Fibroblast of villous mesenchyme (primary cell): ENCODE measurements around the gene HCLS1. TPM values are rescaled to one million over a fixed set of nuclear protein-coding genes. Genes with fewer than 3 reads are reported as not detected.
"Not testable (repeated sequence)": the region's sequence is repeated elsewhere in the genome, so short reads cannot be mapped to it uniquely, and the experiment has no call there.

Source experiments
- DNase-seq: peaks from one replicate; pipeline ENCODE4 v3.0.0-alpha.2; 2010; ENCODE audit warnings: low read depth
- H3K4me3 ChIP-seq: 2 replicates; pipeline ENCODE4 v1.5.1; 2011; ENCODE audit warnings: low read depth, mild to moderate bottlenecking, low read length
- total RNA-seq: library from RNA; depleted of rRNA; stranded (reverse); fragments of >200 nt; gene quantifications from 2 replicates; pipeline ENCODE4 v1.2.3, GENCODE V29; 2012
- TF ChIP-seq, protein P1 (sequence below): IDR thresholded peaks from 2 replicates; pipeline ENCODE4 v1.5.1; 2012; ENCODE audit warnings: low read depth, mild to moderate bottlenecking, low read length; ENCODE audit not compliant: insufficient read depth

HCLS1 gene
- total RNA-seq, 1 donor = 0.86 TPM

DNA sequence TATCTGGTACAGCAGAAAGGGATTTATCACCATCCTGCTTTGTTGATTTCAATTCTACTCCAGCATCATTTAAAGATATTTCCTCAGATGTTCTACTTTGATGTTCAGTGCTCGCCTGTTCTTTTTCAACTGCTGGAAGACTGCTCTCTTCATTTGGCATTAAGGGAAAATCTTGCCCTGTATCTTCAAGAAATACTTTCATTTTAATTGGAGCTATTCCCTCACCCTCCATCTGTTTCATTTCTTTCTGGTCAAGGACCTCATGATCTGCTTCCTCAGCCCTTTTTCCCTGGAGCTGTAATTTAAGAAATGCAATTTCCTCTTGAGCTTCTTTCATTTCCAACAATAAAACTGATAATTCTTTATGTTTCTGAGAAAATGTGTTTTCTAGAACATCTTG is 37.8 kb upstream of the HCLS1 start:
- DNase-seq = no peak
- H3K4me3 ChIP-seq = no peak overlapping the region
- TF ChIP-seq, protein P1, sequence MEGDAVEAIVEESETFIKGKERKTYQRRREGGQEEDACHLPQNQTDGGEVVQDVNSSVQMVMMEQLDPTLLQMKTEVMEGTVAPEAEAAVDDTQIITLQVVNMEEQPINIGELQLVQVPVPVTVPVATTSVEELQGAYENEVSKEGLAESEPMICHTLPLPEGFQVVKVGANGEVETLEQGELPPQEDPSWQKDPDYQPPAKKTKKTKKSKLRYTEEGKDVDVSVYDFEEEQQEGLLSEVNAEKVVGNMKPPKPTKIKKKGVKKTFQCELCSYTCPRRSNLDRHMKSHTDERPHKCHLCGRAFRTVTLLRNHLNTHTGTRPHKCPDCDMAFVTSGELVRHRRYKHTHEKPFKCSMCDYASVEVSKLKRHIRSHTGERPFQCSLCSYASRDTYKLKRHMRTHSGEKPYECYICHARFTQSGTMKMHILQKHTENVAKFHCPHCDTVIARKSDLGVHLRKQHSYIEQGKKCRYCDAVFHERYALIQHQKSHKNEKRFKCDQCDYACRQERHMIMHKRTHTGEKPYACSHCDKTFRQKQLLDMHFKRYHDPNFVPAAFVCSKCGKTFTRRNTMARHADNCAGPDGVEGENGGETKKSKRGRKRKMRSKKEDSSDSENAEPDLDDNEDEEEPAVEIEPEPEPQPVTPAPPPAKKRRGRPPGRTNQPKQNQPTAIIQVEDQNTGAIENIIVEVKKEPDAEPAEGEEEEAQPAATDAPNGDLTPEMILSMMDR = no peak

DNA sequence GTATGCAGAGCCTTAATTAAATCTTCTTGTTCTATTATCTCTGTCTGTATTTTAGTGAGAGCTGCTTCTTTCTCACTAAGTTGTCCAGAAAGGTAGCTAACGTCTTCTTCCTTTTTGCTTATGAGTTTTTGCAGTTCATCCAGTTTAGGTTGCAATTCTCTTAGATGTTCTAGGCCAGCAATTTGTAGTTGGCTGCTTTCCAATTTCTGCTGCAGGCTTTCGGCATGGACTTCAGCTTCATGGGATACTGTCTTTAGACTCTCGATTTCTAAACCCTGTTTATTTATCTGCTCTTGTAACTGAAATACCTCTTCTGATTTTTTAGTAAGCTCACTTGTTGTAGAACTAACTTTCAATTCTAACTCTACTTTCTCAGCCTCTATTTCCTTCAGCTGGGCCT is 35.5 kb upstream of the HCLS1 start:
- TF ChIP-seq, protein P1 = no peak
- no peak overlapping the region for H3K4me3 ChIP-seq
- no peak for DNase-seq

DNA sequence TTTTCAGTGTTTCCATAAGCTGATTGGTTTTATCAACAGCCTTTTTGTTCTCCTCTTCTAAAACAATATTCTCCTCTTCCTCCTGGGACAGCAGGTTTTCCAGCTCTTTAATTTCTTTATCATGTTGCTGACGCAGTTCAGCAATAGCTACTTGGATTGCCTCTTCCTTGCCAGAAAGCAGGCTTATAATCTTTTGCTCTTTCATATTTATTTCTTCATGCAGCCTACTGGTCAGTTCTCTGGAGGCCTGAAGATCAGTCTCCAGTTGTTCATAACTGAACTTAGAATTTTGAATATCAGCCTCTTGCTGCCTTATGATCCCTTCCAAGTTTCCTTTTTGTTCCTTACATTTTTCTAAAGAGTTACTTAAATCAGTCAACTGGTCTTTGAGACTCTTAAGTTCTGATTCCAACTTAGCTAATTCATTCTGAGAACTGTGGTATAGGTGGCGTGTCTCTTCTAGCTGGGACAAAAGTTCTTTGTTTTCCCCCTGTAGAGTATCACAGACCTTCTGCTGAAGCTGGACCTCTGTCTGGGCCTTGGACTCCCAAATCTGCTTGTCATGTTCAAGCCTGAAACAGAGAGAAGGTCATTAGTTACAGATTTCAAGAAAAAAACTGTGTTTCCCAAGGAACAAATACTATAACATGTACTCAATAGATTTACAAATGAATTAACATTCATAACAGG is 31.5 kb upstream of the HCLS1 start:
- TF ChIP-seq, protein P1 = no peak
- H3K4me3 ChIP-seq = no peak overlapping the region
- DNase-seq = no peak

DNA sequence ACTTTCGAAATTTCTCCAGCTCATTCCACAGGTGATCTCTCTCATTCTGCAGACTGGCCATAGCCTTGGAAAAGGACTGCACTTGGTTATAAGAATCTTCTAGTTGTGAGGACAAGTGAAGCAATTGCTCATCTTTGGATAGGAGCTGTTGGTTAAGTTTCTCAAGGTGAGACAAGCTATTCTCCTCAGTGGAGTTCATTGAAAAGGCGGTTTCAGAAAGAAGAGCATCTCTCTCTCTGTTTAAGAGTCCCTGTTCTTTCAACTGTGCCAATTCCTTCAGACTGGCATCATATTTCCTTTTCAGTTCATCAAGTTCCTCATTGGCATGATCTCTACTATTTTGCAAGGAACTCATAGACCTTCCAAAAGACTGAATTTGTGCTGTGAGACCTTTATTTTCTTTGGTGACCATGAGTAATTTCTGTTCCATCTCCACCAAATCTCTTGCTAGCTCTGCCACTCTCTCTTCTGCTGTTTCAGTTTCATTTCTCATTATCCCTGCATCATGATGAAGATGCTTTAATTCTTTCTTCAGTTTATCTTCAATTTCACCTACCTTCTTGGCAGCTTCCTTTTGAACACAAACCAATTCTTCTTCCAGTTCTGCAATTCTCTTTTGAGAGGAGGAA is 30.2 kb upstream of the HCLS1 start:
- TF ChIP-seq, protein P1 = no peak
- no peak for DNase-seq
- no peak overlapping the region for H3K4me3 ChIP-seq

DNA sequence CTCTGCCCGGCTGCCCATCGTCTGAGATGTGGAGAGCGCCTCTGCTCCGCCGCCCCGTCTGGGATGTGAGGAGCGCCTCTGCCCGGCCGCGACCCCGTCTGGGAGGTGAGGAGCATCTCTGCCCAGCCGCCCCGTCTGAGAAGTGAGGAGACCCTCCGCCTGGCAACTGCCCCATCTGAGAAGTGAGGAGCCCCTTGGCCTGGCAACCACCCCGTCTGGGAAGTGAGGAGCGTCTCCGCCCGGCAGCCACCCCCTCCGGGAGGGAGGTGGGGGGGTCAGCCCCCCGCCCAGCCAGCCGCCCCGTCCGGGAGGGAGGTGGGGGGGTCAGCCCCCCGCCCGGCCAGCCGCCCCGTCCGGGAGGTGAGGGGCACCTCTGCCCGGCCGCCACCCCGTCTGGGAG is 28.0 kb upstream of the HCLS1 start:
- not testable (repeated sequence) for H3K4me3 ChIP-seq, DNase-seq

DNA sequence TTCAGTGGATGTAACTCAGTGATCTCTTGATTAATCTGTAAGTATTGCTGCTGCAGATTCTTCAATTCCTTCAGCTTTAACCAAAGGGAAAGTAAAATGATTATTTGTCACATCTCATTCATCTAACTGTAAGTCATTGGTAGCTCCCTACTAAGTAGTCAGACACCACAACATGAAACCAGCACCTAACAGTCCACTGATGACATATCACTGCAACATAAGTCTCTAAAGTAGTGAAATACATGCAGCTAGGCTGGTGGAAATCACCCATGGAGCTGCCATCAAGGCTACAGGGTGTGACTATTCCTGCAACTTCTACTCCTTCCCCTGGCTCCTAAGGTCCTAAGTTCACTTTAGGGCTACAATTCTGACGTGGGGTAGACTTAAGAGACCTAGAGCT is 21.1 kb upstream of the HCLS1 start:
- TF ChIP-seq, protein P1 = no peak
- no peak for DNase-seq
- no peak overlapping the region for H3K4me3 ChIP-seq

DNA sequence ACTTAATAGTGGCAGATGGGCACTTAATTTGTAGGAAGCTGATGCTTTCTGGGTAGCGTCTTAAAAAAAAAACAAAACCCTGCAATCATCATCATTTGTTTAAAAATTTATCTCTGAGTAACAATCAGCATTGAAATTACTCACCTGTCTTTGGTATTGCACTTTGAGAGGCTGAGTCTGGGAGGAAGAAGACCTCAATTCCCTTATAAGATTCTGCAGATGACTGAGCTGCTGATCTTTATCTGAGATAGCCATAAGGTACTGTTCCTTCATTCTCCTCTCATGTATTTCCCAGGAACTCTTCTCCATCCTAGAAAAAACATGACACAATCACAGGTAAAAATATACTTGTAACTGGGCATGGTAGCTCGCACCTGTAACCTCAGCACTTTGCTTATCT is 16.4 kb upstream of the HCLS1 start:
- no peak for DNase-seq
- H3K4me3 ChIP-seq = no peak overlapping the region
- TF ChIP-seq, protein P1 = no peak
